NCI-H2081 (cell line): ENCODE data around the gene ADARB2.

Experiments used
- DNase-seq, 2 experiments: peaks; one replicate each; lab custom pipeline; 2025; lab: John Stamatoyannopoulos, UW

Gene ADARB2

DNA sequence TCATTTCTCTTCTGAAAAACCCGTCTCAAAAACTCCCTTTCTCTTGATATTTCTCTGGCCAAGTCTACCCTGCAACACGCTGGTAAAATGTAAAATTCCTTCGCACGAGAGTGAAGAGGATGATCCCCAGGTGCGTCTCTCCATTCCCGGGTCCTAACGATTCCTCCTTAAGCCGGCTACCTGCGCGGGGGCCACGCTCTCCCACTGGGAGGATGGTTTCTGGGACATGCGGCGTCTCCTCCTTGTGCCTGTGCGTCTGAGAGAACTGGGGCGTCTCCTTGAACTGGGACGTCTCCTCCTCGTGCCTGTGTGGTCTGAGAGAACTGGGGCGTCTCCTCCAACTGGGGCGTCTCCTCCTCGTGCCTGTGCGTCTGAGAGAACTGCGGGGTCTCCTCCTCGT lies 531.2 kb downstream of the ADARB2 start:
- no peak for DNase-seq

DNA sequence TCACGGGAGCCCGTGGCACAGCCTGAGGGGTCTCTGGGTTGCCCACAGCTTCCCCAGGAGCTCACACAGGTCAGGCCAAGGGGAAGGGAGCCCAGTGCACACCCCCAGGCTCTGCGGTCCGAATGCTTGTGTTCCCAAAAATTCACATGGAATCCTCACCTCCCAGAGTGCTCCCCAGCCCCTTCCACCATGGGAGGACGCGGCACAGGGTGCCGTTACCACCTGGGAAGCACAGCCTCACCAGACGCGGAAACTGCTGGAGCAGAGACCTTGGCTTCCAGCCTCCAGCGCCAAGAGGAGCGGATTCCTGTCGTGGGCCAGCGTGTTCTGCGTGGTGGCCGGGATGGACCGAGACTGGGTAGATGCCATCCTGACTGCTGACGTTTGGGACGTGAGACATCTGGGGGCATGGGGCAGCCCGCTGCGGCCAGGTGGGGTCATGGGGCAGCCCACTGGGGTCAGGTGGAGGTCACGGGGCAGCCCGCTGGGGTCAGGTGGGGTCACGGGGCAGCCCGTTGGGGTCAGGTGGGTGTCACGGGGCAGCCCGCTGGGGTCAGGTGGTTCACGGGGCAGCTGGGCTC lies 531.8 kb downstream of the ADARB2 start:
- DNase-seq = no peak

DNA sequence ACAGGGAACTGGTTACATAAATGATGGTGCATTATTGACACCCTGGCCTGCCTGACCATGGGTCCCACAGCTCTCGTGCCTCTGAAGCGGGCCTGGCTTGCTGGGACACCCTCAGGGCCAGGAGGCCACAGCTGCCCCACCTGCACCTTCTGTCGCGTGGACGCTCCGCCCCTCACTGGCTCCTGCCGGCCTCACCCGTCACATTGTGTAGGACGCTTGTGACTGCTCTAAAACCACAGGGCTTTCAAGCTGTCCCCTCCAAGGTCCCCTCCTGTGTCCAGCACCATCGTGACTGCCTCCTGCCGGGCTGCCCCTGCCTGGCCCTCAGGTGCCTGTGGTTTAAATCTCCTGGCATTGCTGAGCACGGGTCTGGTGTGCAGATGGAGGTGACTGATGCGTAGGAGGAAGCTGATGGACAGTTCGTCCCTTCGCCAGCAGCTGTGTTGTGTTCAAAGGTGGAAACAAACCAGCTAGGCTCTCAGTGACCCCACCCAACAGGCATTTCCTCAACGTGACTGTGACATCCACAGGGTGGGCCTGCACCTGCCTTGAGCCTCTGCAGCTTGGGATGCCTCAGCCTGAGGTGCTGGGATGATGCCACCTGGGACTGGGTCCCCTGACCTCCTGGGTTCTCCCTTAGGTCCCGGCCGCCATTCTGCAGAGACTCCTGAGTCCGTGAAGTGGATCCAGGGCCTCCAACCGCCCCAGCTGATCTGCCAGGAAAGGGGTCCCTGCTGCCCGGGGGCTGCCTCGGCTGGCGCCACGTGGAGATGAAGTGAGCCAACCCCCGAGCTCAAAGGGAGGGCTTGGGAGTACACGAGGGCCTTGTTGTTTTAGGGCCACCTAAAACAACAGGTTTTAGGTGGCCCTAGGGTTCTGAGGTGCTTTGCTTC lies 532.6 kb downstream of the ADARB2 start:
- DNase-seq = no peak

DNA sequence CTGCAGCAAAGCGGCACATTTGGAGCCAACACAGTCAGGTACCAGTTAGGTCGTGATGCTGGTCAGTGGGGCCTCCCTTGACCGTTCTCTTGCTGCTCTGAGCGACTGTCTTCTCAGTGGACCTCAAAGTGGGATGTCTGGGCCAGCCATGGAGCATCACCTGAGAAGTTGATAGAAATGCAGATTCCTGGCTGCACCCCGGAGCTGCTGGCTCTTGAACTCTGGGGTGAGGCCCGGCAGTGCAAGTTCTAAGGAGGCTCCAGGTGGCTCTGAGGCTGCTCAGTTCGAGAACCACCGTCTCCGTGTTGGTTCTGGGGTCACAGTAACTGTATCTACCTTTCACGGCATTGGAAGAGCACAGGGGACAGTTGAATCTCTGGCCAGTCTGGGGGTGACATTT lies 533.6 kb downstream of the ADARB2 start:
- no peak for DNase-seq

DNA sequence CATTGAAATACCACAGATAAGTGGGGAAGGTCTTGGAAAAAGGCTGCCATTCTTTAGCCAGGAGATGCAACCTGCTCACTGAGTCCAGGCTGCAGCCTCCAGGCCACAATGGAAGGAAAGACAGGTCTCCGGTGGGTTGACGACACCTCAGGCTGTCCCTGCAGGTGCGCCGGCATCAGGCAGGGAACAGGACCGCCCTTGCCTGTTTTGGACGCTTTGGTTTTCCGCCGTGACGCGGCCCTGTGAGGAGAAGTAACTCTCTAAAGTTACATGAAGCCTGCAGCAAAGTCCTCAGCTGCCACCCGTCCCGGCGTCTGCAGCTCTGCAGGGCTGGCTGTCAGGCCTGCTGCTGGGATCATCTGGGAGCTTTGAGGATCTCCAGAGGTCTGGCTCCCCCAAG lies 534.1 kb downstream of the ADARB2 start:
- no peak for DNase-seq

DNA sequence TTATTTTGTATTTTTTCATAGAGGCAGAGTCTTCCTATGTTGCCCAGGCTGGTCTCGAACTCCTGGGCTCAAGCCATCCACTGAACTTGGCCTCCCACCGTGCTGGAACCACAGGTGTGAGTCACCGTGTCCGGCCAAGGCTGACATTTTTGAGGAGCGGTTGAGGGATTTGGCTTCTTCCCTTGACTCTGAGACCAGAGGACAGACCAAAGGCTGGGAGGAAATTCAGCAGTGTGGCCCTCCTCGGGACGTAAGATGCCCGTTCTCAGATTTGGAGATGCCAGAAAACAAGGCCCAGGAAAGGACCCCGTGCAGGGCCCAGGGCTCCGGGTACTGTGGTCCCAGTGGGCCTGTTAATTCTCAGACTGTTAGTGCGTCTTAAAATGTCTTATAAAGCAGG lies 535.0 kb downstream of the ADARB2 start:
- DNase-seq = no peak

DNA sequence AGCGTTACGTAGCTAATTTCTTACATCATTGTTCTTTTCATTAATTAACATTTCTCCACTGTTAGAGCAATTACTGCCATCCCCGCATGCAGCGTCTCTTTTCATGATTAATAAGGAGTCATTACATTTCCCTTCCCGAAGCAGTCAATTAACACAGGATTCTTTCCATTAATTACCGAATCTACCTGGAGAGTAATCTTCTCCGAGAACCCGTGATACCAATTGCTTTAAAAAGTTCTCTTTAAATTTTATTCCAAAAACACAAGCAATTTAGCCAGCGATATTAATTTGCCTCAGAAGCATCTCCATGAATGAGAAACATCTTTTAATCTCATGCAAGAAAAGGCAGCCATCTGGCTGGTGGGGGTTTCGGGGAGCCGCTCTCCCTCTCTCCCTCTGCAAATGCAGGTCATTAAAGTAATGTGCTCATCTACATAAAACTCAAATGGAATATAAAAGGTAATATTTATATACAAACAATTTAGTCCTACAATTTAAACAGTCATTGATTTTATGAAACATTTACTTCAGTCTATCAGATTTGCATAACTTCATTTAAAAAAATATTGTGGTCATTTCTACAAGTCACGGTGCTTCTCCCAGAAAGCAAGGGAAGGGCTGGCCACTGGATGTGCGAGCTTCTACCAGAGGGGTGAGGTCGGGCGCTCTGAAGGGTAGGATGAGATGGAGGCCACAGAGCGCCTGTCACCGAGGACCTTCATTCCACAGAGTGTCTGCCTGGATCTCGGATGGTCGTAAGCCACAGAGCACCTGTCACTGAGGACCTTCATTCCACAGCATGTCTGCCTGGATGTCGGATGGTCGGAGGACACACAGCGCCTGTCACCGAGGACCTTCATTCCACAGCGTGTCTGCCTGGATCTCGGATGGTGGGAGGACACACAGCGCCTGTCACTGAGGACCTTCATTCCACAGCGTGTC lies 536.2 kb downstream of the ADARB2 start:
- no peak for DNase-seq

DNA sequence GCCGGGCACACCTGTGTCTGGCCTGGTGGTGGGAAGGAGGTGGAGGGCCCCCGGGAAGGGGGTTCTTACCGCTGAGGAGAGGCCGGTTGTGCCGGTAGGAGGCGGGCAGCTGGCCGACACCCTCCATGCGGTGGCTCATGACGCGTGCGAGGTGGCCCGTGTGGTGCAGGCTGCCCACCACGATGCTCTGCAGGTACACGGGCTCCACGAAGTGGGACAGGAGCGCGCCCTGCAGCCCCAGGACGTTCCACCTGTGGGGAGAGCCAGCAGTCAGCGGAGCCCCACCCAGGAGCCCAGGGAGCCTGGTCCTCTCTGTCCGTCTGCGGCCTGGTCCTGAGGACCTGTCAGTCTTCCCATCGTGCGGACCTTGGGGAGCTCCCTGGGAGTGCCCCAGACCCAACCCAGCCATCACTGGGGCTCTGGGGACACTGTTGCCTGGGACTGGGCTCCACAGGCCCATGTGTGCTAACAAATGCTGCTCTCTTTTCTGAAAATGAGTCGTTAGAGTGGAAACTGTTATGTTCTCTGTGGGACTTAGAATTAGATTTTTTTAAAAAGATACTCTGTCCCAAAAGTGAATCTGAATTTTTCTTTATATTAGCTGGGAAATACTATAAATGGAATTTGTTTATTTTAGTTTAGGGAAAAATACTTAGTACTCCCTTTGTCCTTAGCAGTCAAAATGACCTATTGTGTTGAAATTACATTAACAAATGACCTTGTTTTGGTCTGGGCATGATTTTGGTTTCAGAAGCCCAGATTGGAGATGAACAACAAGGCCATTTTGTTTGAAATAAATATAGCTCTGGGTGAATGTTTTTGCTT lies 537.2 kb downstream of the ADARB2 start:
- no peak for DNase-seq

DNA sequence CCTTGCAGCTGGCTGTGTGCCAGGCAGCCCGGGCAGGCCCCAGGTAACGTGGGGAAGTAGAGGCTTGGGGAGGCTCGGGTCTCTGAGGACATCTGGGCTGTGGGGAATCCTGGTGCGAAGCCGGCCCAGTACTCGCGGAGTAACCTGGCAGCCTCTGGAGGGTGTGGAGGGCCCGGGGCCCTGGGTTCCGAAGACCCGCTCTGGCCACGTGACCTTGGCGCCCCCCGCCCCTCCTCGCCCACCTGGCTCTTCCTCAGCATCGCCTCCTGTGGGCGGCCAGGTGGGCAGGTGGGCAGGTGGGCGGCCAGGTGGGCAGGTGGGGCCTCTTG lies 538.0 kb downstream of the ADARB2 start:
- no peak for DNase-seq

DNA sequence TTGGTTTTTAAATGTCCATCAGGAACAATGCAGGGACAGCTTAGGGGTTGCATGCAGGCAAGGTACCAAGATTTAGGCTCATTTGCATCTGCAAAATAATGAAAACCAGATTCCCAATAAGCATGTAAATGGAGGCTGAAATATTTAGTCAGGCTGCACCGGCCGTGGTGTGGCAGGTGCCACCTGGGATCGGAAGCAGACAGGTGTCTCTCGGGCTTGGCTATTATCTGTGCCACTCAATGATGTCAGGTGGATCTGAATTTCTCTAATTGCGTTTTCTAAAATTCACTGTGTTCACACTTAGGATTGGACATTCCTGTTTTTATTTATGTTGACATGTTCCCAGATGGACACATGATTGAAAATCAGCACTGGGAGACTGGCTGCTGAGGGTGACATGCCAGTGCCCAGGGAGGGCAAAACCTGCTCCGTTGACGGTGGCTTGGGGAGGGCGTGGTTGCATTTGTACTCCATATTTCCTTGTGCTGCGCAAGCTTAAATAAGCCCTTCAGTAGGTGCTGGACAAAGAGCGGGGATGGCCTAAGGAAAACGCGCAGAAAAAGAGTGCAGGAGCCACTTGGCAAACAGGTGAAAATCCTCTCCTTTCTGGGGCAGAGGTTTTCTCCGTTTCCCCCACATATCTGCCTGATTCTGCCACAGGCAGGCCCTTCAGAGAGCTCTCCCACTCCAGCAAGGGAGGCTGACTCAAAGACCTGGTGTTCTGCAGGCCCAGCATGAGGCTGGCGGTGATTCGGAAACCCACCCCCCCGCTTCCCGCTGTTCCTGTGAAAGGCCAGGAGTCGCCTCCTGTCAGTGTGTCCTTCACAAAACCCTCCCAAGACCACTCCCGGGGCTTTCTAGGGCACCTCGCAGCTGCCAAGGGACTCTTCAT lies 538.6 kb downstream of the ADARB2 start:
- no peak for DNase-seq

DNA sequence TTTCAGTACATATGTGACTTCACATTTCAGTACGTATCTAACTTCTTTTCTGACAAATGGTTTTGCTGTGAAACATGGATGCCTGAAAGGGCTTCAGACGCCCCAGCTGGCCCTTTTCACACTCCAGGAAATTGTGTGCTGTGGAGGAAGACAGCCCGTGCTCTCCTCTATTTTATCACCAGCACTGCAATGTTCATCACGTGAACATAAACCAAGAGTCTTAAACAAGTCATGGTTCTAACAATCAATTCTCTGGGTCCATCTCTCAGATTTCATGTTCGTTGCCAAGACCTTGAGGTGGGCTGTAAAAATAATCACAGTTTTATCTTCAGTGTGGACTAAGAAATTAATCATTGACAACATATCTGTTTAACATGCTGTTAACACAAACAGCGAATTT lies 539.9 kb downstream of the ADARB2 start:
- DNase-seq = no peak

DNA sequence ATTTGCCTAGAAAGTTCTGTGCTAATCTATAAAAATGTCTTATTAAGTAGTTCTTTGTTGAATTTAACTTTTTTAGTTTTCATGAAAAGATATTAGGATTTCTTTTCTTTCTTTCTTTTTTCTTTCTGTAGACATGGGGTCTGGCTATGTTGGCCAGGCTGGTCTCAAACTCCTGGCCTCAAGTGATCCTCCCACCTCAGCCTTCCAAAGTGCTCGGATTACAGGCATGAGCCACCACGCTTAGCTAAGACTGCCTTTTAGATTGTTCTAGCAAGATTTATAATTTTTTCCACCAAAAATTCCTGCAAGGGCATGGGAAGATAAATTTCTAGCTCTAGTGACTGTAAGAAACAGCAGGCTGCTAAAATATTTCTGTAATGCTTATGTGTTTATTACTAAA lies 540.7 kb downstream of the ADARB2 start:
- no peak for DNase-seq

DNA sequence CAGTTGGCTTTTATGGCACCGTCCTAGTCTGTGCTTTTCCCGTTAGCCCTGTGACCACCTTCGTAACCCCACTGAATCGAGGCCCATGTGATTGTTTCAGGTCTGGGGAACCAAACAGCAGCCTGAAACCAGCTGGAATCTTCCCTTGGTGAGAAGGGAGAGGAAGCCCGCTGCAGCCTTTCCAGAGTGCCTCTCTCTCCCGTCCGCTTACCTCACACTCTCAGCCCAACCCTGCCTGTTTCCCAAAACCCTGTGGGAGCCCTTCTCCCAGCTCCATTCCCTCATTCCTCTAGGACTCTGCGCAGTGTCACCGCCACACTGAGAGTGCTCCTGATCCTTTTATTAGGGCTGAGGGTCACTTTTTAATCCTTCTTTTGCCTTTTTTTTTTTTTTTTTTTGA lies 541.5 kb downstream of the ADARB2 start:
- no peak for DNase-seq

DNA sequence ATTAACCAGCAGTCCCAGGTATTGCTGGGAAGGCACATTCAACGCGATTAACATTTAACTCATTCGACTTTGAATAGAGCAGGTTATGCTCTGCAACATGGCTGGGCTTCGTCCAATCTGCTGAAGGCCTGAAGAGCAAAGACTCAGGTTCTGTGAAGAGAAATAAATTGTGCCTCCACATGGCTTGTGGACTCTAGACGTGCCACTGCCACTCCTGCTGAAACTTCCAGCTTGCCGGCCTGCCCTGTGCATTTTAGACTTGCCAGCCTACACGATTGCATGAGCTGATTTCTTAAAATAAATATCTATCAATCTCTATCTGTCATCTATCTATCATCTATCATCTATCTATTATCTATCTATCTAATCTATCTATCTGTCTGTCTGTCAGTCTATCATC lies 543.2 kb downstream of the ADARB2 start:
- no peak for DNase-seq

DNA sequence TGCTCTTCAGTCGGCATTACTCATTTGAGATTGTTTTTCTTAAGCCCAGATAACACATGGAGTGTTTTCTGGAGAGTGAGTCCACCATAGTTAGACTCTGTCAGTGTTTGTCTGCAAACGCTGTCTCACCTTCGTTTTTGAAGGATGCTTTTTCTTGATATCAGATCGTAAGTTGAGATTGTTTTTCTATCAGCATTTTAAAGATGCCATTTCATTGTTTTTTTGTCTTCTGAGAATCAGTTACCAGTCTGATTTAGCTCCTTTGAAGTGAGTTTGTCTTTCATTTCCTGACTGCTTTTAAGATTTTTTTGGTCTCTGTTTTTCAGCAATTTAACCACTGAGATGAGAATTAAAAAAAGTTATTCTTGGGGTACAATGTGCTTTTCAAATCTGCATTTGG lies 543.8 kb downstream of the ADARB2 start:
- no peak for DNase-seq

DNA sequence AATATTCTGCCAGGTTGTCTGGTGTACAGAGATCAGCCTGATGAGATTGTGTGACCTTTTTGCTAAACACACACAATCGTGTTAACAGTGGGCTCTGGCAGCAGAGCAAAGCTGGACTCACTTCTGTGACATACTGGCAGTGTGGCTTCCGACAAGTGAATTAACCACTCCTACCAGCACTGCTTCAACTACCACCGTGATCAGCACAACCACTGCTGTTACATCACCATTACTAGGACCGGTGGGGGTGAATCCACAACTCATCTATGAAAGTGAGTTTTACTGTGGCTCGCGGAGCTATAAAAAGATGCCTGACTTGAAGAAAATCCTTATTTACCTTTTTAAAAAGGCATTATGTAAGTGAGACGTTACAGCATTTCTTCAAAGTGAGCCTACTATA lies 545.6 kb downstream of the ADARB2 start:
- no peak for DNase-seq

DNA sequence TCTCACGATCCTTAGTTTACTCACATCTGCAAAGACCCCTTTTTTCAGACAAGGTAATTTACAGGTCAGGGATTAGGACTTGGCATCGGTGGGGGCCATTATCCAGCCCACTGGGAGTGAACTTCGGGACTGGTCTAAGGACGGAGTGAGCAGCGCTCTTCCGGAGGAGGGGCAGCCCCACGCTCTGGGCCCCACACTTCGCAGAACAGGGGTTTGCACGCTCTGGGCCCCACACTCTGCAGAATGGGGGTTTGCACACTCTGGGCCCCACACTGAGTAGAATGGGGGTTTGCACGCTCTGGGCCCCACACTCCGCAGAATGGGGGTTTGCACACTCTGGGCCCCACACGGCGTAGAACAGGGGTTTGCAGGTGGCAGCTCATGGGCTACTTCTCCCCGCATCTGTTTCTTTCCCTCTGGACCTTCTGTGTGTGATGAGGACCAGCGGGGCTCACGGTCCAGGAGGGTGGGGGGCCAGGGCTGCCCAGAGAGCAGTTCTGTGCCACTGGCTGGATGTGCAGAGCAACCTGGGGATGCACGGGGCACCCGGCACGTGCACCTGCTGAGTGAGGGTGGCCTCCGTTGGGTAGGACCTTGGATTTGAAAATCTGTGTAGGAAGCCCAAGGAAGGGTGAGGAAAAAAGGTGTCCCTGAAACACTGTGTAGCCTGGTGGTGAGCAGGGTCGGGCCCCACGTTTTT lies 546.4 kb downstream of the ADARB2 start:
- no peak for DNase-seq

DNA sequence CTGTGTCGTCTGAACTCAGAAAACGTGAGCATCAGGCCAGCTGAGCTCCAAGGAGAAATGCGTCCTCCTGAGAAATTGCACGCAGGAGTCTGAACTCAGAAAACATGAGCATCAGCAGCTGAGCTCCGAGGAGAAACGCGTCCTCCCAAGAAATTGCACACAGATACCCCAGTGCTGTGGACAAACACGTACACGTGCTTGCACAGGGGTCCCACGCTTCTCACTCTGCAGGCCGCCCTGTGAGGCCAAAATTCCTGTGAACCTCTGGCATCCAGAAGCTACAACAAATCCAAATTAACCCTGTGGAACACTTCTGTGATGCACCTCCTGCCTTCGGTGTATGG lies 547.3 kb downstream of the ADARB2 start:
- no peak for DNase-seq

DNA sequence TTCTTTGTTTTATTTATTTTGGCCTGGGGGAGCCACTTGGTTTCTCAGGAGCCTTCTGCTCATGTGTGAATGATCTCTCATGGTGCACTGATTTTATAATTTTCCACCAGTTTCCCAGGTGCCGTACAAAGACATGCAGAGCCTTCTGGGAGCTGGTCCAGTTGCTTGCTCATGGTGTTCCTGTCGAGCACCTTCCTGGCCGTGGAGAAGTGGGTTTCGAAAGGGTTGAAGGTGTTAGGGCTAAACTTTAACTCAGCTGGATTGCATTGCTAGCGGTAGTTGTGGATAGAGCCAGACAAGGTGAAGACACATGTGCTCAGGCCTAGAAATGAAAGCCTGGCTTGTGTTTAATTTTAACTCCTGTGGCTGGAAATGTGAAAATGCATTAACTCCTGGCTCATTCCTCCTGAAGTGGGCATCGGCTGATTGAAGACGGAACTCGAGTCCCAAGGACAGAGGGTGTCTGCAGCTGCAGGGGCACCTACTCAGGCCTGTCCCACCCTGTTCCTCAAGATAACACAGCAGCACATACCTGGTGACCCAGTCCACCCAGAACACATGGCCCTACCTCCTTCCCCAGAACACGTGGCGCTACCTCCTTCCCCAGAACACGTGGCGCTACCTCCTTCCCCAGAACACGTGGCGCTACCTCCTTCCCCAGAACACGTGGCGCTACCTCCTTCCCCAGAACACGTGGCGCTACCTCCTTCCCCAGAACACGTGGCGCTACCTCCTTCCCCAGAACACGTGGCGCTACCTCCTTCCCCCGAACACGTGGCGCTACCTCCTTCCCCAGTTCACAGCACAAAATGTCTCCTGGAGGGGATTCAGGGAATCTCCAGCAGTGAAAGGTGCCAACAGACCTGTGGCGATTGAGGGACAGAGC lies 547.9 kb downstream of the ADARB2 start:
- no peak for DNase-seq
